Measurements from ENCODE around the gene TNIP2. TPM values are rescaled to one million over a fixed set of nuclear protein-coding genes. Genes with fewer than 3 reads are reported as not detected.

TNIP2 gene
- total and polyA plus RNA-seq, 2 of the 13 experiments (the other 11 are each of a cell fraction or from before 2014, with no cell fraction given): 25.6 to 38.0 TPM

DNA sequence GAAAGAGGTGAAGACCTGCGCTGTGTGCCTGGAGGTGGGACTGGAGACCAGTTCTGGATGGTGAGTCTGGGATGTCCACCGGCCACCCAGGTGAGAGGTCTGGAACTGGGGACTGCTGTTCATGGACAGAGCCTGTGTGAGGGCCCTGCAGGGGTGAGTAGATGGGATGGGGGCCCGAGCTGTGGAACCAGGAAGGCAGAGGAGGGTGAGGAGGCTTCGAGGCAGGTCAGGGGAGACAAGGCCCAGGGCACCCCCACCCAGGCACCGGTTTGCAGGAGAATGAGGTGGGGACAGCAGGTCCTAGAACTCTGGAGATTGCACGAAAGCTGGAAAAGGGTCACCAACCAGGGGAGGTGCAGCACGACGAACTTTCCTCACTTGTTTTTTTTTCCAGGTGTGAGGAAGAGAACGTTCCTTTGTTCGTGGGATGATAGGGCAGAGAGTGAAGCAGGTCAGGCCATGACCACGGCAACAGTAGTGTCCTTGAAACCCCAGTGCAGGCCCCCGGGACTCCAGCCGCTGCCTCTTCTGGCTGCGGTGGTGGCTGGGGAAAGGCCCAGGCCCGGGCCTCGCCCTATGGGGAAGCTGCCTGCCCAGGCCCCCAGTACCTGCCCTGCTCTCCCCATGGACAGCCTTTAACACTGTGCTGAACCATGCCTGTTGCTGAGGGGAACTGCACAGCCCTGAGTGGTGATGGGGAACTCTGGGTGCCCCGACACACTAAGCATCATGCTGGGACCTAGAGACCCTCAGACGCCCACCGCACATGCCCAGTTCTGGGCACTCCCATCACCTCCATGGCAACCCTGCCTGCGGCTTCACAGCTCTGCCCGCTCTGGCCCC is 22.9 kb downstream of the TNIP2 start (continued):
- TF ChIP-seq NR2F6 (IDR thresholded peaks at IDR 0.05) (peak; percentile 35; the same call in 1 of the 2 replicates), NR2F6 (CRISPR knock-in tag; IDR thresholded peaks at IDR 0.05) (peak; percentile 49; the same call in 1 of the 2 replicates), POLR2AphosphoS5 (IDR thresholded peaks at IDR 0.05; ENCODE audit: low read depth, low read length) (no peak), ZNF20 (CRISPR knock-in tag; IDR thresholded peaks at IDR 0.05) (no peak), NRL (CRISPR knock-in tag; IDR thresholded peaks at IDR 0.05; ENCODE audit: borderline replicate concordance) (no peak), XBP1 (CRISPR knock-in tag; IDR thresholded peaks at IDR 0.05) (no peak), FOXA3 (CRISPR knock-in tag; IDR thresholded peaks at IDR 0.05) (0 out of 2 replicates have a peak, but pooled peaks have one; percentile 13), CCDC6 (CRISPR knock-in tag; IDR thresholded peaks at IDR 0.05) (peak; percentile 67; the same call in 1 of the 2 replicates), ZNF781 (CRISPR knock-in tag; IDR thresholded peaks at IDR 0.05; ENCODE audit: borderline replicate concordance, not compliant biosample characterization) (peak; percentile 29), RBM39 (IDR thresholded peaks at IDR 0.05; ENCODE audit: low read depth, low read length, poor library complexity, severe bottlenecking) (no peak), KLF16 (CRISPR knock-in tag; IDR thresholded peaks at IDR 0.05) (0 out of 4 replicates have a peak, but pooled peaks of 1 of the 2 experiments have one; percentile 39), NFYB (CRISPR knock-in tag; IDR thresholded peaks at IDR 0.05) (no peak), JUN (CRISPR knock-in tag; IDR thresholded peaks at IDR 0.05) (no peak), ZFP36L1 (CRISPR knock-in tag; IDR thresholded peaks at IDR 0.05) (no peak), TGIF2 (CRISPR knock-in tag; IDR thresholded peaks at IDR 0.05) (no peak), MLLT10 (CRISPR knock-in tag; IDR thresholded peaks at IDR 0.05) (no peak), CBX1 (IDR thresholded peaks at IDR 0.05; ENCODE audit: low read depth) (no peak), KDM5A (IDR thresholded peaks at IDR 0.05; ENCODE audit: borderline replicate concordance, low read length) (no peak), NCOA1 (CRISPR knock-in tag; IDR thresholded peaks at IDR 0.05) (no peak), RFX5 (IDR thresholded peaks at IDR 0.05; ENCODE audit: low read depth, low read length) (0 out of 2 replicates have a peak, but pooled peaks have one; percentile 19)
- TF ChIP-seq, protein P1, sequence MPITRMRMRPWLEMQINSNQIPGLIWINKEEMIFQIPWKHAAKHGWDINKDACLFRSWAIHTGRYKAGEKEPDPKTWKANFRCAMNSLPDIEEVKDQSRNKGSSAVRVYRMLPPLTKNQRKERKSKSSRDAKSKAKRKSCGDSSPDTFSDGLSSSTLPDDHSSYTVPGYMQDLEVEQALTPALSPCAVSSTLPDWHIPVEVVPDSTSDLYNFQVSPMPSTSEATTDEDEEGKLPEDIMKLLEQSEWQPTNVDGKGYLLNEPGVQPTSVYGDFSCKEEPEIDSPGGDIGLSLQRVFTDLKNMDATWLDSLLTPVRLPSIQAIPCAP (CRISPR knock-in tag; IDR thresholded peaks at IDR 0.05; ENCODE audit: low read depth): no peak
- TF ChIP-seq, protein P2, sequence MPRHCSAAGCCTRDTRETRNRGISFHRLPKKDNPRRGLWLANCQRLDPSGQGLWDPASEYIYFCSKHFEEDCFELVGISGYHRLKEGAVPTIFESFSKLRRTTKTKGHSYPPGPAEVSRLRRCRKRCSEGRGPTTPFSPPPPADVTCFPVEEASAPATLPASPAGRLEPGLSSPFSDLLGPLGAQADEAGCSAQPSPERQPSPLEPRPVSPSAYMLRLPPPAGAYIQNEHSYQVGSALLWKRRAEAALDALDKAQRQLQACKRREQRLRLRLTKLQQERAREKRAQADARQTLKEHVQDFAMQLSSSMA (CRISPR knock-in tag; IDR thresholded peaks at IDR 0.05): 0 out of 2 replicates have a peak, but pooled peaks have one; percentile 30
- TF ChIP-seq, protein P3, sequence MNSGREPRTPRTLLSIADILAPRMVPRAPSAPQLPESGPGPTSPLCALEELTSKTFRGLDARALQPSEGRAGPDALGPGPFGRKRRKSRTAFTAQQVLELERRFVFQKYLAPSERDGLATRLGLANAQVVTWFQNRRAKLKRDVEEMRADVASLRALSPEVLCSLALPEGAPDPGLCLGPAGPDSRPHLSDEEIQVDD (CRISPR knock-in tag; IDR thresholded peaks at IDR 0.05; ENCODE audit: borderline replicate concordance): no peak
- TF ChIP-seq, protein P4, sequence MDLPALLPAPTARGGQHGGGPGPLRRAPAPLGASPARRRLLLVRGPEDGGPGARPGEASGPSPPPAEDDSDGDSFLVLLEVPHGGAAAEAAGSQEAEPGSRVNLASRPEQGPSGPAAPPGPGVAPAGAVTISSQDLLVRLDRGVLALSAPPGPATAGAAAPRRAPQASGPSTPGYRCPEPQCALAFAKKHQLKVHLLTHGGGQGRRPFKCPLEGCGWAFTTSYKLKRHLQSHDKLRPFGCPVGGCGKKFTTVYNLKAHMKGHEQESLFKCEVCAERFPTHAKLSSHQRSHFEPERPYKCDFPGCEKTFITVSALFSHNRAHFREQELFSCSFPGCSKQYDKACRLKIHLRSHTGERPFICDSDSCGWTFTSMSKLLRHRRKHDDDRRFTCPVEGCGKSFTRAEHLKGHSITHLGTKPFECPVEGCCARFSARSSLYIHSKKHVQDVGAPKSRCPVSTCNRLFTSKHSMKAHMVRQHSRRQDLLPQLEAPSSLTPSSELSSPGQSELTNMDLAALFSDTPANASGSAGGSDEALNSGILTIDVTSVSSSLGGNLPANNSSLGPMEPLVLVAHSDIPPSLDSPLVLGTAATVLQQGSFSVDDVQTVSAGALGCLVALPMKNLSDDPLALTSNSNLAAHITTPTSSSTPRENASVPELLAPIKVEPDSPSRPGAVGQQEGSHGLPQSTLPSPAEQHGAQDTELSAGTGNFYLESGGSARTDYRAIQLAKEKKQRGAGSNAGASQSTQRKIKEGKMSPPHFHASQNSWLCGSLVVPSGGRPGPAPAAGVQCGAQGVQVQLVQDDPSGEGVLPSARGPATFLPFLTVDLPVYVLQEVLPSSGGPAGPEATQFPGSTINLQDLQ (CRISPR knock-in tag; IDR thresholded peaks at IDR 0.05): no peak
- TF ChIP-seq, protein P5, sequence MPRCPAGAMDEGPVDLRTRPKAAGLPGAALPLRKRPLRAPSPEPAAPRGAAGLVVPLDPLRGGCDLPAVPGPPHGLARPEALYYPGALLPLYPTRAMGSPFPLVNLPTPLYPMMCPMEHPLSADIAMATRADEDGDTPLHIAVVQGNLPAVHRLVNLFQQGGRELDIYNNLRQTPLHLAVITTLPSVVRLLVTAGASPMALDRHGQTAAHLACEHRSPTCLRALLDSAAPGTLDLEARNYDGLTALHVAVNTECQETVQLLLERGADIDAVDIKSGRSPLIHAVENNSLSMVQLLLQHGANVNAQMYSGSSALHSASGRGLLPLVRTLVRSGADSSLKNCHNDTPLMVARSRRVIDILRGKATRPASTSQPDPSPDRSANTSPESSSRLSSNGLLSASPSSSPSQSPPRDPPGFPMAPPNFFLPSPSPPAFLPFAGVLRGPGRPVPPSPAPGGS (CRISPR knock-in tag; IDR thresholded peaks at IDR 0.05): 0 out of 2 replicates have a peak, but pooled peaks have one; percentile 34
